ENCODE measurements around the gene PLA2G3.

DNA sequence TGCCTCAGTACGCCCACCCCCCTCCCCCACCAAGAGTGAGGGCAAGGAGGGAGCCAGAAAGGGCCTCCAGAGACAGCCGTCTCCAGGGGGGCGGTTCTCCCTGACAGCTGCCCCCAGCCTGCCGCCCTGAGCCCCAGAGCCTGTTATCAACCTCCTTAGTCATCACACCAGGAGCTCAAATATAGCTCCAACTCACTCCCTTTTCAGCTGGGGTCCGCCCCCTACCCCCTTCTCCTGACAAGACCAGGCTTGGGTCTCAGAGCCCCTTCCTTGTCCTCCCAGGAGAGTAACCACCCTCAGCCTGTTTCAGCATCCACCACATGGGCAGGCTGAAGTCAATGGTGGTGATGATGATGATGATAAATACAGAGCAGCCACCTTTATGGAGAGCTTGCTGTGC is 20.1 kb downstream of the PLA2G3 start:
- TF ChIP-seq, protein P1, sequence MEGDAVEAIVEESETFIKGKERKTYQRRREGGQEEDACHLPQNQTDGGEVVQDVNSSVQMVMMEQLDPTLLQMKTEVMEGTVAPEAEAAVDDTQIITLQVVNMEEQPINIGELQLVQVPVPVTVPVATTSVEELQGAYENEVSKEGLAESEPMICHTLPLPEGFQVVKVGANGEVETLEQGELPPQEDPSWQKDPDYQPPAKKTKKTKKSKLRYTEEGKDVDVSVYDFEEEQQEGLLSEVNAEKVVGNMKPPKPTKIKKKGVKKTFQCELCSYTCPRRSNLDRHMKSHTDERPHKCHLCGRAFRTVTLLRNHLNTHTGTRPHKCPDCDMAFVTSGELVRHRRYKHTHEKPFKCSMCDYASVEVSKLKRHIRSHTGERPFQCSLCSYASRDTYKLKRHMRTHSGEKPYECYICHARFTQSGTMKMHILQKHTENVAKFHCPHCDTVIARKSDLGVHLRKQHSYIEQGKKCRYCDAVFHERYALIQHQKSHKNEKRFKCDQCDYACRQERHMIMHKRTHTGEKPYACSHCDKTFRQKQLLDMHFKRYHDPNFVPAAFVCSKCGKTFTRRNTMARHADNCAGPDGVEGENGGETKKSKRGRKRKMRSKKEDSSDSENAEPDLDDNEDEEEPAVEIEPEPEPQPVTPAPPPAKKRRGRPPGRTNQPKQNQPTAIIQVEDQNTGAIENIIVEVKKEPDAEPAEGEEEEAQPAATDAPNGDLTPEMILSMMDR (IDR thresholded peaks at IDR 0.05), result no peak
- no peak for TF ChIP-seq POLR2A (IDR thresholded peaks at IDR 0.05; ENCODE audit: low read depth)
- no peak for TF ChIP-seq POLR2AphosphoS5 (IDR thresholded peaks at IDR 0.05)
- no peak for TF ChIP-seq EP300 (IDR thresholded peaks at IDR 0.05)

All from esophagus muscularis mucosa (tissue), 4 donors.